H1 (cell line): ENCODE measurements around the gene DOCK8. TPM values are rescaled to one million over a fixed set of nuclear protein-coding genes. Genes with fewer than 3 reads are reported as not detected.

Source experiments
- FOSL1 ChIP-seq: IDR thresholded peaks from 2 replicates; pipeline ENCODE4 v1.6.1; 2011; ENCODE audit warnings: mild to moderate bottlenecking, low read depth, low read length, moderate library complexity; ENCODE audit not compliant: insufficient read depth
- GTF2F1 ChIP-seq: IDR thresholded peaks from 2 replicates; pipeline ENCODE4 v1.6.1; 2012; ENCODE audit warnings: low read depth, low read length, improper control_type of control experiment, borderline replicate concordance
- MAX ChIP-seq: IDR thresholded peaks from 2 replicates; pipeline ENCODE4 v1.6.1; 2012; ENCODE audit warnings: inconsistent platforms
- TAF1 ChIP-seq: IDR thresholded peaks from 2 replicates; pipeline ENCODE4 v1.6.1; 2011; ENCODE audit warnings: mild to moderate bottlenecking, low read depth, low read length
- ZNF274 ChIP-seq: IDR thresholded peaks from 2 replicates; pipeline ENCODE4 v1.7.0; 2012; ENCODE audit warnings: low read length, borderline replicate concordance; ENCODE audit errors: extremely low read depth
- polyA plus RNA-seq, 7 experiments: library from polyadenylated mRNA; depleted of rRNA in 3 of 7; stranded (reverse) in 5 of 7; unstranded in 2 of 7; fragments of >200 nt in 5 of 7; fragments of 200-250 nt in 2 of 7; gene quantifications; 1 replicate in 5 of 7; 2 replicates in 1 of 7; 4 replicates in 1 of 7; pipeline versions ENCODE4 v1.2.1 to v1.2.3, GENCODE V29; 2011 to 2013; ENCODE audit warnings: missing spikeins in 2 of 7, mixed read lengths in 2 of 7
- total RNA-seq: library from RNA; stranded (reverse); fragmentation: NEBNext Ultra II Directional; extraction: Animal tissue kit (Norgen Biotek cat#: 25700); gene quantifications from 2 replicates; pipeline ENCODE4 v1.2.1, GENCODE V29; 2021
- TF ChIP-seq, protein P1 (sequence below): IDR thresholded peaks from 2 replicates; pipeline ENCODE4 v1.6.1; 2012; ENCODE audit warnings: inconsistent platforms

The DOCK8 gene
- total and polyA plus RNA-seq, 2 of the 8 experiments (the other 6 are each of a cell fraction or from before 2014, with no cell fraction given) = 0.57 to 2.0 TPM

GRCh38 chr9:382383-382782 lies 167.7 kb downstream of the DOCK8 start (continued):
- no peak for TF ChIP-seq GTF2F1
- TF ChIP-seq FOSL1 = no peak
- no peak for TF ChIP-seq ZNF274
- no peak for TF ChIP-seq MAX
- TF ChIP-seq, protein P1, sequence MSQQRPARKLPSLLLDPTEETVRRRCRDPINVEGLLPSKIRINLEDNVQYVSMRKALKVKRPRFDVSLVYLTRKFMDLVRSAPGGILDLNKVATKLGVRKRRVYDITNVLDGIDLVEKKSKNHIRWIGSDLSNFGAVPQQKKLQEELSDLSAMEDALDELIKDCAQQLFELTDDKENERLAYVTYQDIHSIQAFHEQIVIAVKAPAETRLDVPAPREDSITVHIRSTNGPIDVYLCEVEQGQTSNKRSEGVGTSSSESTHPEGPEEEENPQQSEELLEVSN = no peak
- TF ChIP-seq TAF1 = no peak
